ENCODE data around the gene ILDR1.
"Not testable (repeated sequence)": the region's sequence is repeated elsewhere in the genome, so short reads cannot be mapped to it uniquely, and the experiment has no call there.

The ILDR1 gene

GRCh38 chr3:121938141-121938855 is 83.7 kb downstream of the ILDR1 start:
- DNase-seq = not testable (repeated sequence)
